Left forelimb (tissue), 1 donor: Measurements from ENCODE around the gene MTCL1.
"Not testable (repeated sequence)": the region's sequence is repeated elsewhere in the genome, so short reads cannot be mapped to it uniquely, and the experiment has no call there.

Experiments used
- DNase-seq: peaks from one replicate; pipeline ENCODE4 v3.0.0-alpha.2; 2018; ENCODE audit warnings: low spot score

Gene MTCL1

GRCh38 chr18:8744038-8744437 is 38.7 kb downstream of the MTCL1 start:
- no peak for DNase-seq

DNA sequence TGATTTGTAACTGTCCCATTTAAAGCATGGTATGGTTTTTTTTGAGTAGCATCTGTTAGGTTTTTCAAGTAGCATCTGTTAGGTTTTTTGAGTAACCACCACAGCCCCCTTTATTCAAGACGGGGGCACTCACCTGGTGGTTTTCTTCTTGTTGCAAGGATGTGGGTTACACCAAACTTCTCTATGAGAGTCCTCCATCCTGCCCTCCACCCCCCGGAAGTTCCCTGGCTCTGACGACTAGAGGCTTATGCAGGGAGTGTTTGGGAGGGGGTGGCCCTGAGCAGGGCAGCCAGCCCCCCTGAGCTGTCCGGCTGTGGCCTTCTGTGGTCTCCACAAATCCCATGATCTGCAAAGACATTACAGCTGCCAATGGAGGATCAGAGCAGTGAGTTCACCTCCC is 39.3 kb downstream of the MTCL1 start:
- no peak for DNase-seq

DNA sequence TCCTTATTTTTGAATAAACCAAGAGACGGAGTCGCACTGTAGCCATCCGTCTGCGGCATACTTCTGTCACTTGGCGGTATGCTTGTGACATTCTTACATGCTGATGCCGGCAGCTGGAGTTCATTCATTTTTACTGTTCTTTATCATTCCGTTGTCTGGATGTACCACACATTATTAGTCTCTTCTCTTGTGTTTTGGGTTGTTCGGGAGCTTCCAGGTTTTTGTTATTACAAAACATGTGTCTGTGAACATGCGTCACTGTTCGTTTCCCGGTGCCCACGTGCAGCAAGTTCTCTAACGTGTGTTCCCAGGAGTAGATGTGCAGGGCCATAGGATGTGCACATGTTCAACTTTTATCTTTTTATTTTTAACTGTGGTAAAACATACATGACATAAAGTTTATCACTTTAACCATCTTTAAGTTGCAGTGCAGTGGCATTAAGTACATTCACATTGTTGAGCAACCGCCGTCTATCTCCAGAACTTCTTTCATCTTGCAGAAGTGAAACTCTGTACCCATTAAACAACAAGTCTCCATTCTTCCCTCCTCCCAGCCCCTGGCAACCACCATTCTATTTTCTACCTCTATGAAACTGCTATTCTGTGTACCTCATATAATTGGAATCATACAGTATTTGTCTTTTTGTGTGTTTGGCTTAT is 40.1 kb downstream of the MTCL1 start:
- no peak for DNase-seq

DNA sequence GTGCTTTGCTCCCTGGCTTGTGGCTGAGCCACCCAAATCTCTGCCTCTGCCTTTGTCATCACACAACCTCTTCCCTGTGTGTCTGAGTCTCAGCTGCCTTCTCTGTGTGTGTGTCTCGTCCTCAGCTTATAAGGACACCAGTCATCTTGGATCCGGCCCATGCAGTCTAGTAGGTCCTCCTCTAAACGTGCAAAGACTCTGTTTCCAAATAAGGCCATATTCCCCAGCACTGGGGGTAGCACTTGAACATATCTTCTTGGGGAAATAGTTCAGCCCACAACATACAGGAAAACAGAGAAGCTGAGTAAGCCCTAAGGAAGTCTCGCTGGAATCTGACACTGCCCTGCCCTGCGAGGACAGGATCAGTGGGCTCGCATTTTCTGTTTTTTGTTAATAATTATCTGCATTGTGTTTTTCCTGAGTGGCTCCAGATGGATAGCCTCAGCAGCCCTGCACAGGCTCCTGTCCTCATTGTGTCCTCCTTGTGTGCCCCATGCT is 42.1 kb downstream of the MTCL1 start:
- DNase-seq, result no peak

- DNase-seq, result no peak
Measured at GRCh38 chr18:8749492-8749891, 44.1 kb downstream of the MTCL1 start.

- no peak for DNase-seq
Measured at GRCh38 chr18:8750954-8751415, 45.6 kb downstream of the MTCL1 start.

GRCh38 chr18:8751692-8752091 is 46.3 kb downstream of the MTCL1 start:
- DNase-seq, result no peak

DNA sequence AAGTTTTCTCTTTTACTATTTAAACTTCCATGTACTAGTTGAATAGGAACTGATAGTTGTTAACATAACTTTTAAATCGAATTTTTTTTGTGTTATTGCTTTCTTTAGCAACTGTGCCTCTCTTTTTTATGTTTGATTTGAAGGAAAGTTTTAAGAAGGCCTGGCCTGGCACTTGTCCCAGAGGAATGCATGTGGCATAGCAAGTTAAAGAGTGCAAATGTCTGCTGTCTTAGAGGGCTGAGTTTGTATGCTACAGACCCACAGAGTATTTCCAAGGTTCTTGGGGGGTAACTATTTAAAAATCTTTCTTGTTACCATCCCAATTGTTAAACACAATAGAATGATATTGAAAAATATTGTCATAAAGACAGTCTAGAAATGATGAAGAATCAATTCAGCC is 47.0 kb downstream of the MTCL1 start:
- DNase-seq, result no peak

DNA sequence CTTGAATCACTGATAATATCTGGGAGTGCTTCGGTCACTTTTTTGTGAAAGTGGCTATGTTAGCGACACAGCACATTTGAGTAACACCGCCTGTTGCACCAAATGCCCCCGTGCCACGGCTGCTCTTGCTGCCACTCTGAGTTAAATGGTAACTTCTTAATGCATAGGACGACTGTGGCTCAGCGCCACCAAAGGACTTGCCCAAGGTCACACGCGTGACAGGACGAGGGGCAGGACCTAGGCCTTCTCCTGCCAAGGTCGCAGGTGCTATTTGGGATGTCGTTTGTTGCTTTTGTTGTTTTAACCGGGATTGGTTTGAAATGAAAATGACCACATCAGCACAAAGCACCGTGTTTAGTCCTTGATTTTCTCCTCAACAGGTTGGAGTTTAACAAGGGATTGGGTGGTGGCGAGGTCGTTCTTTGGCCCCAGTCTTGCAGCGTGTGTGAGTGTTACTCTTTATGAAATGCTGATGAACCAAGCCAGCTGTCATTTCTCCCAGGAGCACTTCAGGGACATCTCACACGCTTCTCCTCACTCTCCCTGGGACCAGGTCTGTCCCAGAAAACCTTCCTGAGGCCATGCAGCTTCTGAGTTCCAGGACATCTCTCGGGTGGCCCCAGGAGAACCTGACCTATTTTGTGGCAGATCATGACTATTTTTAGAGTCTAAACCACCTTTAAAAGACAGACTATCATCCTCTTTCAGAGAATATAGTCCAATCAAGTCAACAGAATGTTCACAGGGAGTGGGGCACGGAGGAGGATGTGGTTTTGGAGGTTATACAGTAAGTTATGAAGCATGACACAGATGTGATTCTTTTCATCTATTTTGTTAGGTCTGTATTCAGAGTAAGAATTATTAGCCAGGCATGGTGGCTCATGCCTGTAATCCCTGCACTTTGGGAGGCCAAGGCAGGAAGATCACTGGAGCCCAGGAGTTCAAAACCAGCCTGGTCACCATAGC is 49.9 kb downstream of the MTCL1 start:
- DNase-seq, result no peak

GRCh38 chr18:8756571-8756970 is 51.2 kb downstream of the MTCL1 start:
- no peak for DNase-seq

DNA sequence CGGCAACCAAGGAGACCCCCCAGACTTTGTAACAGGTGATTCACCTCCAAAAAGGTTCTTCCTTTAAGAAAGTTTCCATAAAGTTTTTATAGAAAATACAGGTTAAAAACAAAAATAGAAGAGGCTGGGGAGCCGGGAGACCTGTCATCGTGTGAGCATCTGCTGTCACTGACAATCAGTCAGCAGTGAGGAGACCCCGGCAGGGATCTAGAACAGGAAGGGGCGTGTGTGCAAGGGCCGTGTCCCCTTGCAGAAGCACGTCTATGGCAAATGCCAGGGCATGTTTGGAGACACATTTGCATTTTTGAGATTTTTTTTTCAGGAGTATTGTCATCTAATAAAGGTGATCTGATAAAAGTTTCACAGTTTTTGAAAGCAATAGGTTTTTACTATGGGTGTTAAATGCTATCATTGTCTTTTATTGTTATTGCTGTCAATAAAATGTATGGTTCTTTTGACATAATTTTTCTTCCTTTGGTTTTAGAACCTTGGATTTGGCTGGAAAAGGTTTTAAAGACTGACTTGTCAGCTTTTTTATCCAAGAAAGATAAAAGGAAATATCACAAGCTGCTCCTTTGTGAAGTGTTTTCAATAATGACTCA is 52.1 kb downstream of the MTCL1 start:
- no peak for DNase-seq

DNA sequence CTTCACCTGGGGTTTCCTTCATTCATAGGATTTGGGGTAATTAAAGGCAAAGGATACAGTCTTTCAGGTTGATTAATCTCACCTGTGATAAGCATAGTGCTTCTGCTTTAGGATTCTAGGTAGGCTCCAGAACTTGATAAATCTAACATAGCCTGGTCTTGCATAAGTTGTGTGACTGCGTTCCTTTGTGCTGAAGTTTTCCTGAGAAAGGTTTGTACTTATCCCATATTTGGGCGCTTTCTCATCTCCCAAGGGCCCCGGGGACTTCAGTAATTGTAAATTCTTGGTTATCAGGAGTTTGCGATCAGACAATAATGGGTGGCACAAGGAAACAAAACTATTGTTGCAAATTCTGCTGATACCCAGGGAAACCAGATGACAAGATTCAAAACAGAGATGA is 53.1 kb downstream of the MTCL1 start:
- no peak for DNase-seq

- no peak for DNase-seq
Measured at GRCh38 chr18:8760984-8761383, 55.6 kb downstream of the MTCL1 start.

DNA sequence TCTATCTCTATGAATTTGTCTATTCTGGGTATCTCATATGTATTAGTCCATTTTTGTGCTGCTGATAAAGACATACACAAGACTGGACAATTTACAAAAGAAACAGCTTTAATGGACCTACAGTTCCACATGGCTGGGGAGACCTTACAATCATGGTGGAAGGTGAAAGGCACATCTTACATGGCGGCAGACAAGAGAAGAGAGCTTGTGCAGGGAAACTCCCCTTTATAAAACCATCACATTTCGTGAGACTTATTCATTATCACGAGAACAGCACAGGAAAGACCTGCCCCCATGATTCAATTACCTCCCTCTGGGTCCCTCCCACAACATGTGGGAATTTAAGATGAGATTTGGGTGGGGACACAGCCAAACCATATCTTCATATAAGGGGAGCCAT is 56.2 kb downstream of the MTCL1 start:
- DNase-seq, result not testable (repeated sequence)

DNA sequence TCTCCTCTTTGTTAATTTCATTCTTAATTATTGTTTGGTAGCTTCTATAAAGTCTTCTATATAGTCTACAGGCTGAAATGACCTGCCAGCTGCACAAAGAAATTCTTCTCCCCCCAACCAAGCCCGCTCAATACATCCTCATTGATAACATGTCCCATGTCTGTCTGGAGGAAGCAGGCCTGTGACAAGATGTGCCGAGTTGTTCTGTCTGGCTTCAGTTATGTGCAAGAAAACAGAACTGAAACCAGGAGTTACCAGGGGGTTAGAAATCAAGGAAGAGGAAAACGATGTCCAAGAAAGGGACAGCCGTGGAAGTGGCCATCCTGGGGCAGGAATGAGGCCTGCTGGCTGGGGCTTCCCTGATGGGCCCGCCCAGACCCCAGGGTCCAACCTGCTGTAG is 57.6 kb downstream of the MTCL1 start:
- no peak for DNase-seq

- no peak for DNase-seq
Measured at GRCh38 chr18:8763611-8764010, 58.3 kb downstream of the MTCL1 start.

DNA sequence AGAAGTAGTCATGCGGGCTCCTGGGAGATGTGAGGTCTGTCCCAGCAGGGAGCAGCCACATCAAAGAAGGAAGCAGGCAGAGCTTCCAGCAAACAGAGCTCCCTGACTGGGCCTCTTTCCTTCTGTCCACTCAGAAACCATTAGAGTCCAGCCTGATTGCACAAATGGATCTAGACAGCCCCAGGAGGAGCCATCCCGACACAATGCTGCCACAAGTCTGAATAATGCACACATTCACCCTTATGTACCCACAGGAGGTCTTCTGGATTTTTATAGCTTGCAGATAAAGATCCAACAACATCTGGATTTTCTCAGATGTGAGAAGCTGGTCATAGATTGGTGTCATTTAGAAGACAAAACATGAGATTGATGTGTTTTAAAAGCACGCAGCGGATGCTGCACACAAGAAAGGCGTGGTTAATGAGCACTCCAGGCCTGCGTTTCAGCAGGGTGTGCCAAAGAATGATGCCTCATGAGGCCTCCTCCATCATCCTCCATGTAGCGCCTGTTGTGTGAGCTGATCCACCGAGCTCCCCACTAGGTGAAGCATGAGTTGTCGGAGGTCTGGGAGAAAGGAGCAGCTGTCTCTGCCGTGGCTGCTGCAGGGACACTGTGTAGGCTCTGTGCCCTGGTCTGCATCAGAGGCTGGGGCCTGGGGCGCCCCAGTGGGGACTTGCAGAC is 60.6 kb downstream of the MTCL1 start:
- DNase-seq, result no peak

DNA sequence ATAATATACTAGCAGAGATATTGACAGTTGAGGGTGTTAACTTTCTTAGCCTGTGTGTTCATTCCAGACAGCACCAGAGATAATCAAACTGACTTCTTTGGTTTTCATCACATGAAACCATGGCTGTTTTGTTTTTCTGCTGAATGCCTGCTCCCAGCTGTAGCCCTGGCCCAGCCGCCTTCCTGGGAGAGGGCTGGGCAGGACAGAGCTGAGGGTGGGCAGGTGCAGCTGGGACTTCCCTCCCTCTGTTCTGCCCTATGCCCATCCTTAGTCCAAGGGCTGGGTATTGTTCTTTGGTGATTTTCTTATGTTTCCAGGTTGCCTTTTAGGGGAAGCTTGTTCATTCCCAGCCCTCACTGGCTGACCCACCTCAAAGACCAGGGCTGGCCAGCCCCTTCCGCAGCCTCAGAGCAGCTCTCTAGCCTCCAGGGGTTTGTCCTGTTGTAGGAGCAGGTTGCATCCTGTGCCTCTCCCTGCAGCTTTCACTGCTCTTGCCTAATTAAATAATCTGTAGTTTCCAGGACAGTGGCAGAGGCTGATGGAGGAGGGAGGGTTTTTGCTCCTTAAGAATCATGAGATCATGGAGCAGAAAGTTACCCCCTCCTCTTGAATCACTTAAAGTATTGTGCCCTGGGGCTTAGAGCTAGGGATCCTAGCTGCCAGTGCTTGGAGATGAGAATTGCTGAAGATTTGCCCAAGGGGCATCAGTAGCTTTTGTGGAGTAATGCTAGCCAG is 61.4 kb downstream of the MTCL1 start:
- DNase-seq, result no peak

DNA sequence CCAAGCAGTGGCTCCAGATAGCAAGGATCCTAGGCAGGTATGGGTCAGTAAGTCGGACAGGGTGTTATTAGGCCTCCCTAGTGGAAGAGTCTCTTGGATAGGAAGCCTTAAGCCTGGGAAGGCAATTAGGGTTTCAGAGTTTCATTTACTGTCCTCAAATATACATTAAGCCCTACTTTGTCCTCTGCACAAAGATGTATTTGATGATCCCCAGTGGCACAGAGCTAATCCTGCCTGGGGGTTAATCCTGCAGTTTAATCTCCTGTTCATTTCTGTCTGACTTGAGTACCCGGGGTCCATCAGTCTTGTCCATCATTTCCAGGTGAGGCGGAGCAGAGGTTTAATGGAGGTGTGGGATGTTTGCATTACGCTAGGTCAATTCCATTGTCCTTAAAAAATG is 62.0 kb downstream of the MTCL1 start:
- no peak for DNase-seq

DNA sequence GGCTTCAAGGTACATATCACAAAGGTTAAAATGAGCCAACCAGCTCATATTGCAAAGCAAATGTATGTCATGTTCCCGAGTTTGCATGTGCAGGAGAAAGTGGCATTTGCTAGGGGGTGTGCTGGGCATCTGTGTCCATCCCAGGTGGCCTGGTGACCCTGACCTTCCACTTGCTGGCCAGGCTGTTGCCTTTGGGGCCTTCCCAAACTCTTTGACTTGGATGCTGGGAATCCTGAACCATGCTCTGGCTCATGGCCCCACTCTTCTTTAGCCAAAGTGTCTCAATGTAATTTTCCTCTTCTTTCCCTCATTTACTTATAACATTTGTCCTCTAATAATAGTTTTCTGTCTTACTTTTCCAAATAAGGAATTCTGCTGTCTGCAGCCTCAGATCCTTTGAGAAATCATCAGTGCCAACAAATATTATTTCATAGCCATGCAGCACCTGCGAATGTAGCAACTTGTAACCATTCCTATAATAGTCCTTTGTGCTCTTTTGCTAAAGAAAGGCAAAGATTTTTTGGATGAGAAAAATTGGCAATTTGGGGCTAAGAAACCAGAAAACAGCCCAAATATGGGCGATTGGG is 64.2 kb downstream of the MTCL1 start:
- DNase-seq, result no peak

- no peak for DNase-seq
Measured at GRCh38 chr18:8770657-8771056, 65.3 kb downstream of the MTCL1 start.
